IPS-18c (cell line): ENCODE results near the gene NEK9.

Experiments
- H3K4me3 ChIP-seq: 2 replicates; pipeline ENCODE4 v1.7.0; 2013; ENCODE audit warnings: low read depth, mild to moderate bottlenecking, low read length, moderate library complexity; ENCODE audit not compliant: insufficient read depth
- H3K9me3 ChIP-seq: one replicate; pipeline ENCODE4 v1.6.1; 2013; ENCODE audit warnings: mild to moderate bottlenecking, low read length, moderate library complexity; ENCODE audit not compliant: control insufficient read depth, insufficient read depth

NEK9 gene

DNA sequence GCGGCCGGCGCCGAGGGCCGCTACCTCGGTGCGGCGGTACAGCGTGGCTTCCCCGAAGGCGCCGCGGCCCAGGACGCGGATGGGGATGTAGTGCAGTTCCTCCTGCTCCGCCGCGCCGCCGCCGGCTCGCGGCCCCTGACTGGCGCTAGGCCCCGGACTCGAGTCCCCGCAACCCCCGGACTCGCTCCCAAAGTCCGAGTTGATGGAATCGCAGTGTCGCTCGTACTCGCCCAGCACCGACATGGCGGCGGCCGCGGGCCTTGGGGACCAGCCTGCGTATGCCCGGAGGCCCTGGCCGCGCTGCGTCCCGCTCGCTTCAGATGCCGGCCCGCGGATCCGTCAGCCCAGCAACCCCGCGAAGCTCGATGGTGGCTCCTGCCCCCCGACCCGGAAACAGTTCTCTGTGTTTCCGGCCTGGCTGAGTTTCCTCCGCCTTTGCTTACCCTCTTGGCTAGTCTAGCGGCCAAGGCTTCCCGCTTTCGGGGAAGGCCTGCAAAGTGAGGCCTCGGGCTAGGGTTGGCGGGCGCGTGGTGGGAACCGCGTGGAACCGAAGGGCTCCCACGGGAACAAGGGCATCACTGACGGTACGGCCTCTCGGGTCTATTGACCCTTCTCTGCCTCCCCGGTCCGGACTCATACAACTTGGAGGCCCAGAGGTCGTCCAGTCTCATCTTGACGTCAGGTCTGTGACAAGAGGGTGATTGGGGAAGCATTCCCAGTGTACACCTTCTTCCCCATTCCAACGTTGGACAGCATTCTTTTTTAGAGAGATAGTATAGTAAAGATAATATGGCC lies at the start of gene NEK9:
Gene NEK9, minus strand, starts transcription at position 370 of the 795 bp plus-strand sequence. Its CDS starts 127 bp downstream, at position 243.
- H3K9me3 ChIP-seq = no peaks in the 10 kb centered on the region
- H3K4me3 ChIP-seq = peak within 1 kb of the TSS; percentile 82

DNA sequence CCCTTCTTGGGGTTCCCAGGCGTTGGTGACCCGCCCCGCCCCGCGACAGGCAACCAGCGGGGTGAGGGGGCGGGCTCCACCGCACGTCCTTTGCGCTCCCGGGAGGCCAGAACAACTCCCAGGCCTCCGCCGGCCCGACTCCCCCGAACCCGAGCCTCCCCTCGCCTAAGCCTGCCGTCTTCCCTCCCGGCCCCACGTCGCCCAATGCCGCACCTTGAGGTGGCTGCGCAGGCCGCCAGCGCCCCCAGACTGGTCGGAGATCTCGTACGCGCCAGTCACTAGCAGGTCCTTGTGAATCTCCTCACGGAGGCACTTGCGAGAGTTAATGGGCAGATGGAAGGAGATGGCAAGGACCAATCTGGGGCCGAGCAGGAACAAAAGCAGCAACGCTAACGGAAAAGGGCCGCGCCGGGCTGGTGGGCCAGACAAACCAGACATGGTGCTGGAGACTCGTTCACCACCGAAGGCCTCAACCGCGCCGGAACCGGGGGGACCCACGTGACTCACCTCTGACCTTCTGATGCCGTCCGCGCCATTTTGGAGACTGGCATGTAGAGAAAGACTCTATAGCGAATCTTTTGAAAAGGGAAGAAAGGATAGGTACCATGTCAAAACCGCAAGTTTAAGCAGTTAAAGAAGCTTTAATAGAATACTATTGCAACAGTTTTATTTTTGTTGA lies 49.4 kb upstream of the NEK9 start, which contains the start of gene TMED10:
Gene TMED10, minus strand, starts transcription at position 471 of the 679 bp plus-strand sequence. Its CDS starts 33 bp downstream, at position 438.
- no peaks in the 10 kb centered on the region for H3K9me3 ChIP-seq
- H3K4me3 ChIP-seq = peak within 1 kb of the TSS; percentile 74

DNA sequence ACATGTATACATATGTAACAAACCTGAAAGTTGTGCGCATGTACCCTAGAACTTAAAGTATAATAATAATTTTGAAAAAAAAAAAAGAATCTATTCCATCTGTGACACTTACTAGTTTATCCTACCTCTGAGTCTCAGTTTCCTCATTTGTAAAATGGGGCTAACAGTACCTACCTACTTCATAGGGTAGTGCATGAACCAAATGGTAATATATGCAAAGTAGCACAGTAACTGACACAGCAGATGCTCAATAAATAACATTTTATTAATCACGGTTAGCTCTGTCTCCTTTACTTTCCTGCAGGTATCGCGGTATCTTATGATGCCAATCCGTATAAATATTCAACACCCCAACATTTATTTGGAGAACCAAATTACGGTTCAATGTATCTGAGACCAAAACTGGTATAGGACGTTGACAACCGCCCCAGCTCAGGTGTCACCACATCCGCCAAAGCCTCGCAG lies 48.9 kb upstream of the NEK9 start:
- Histone ChIP-seq H3K9me3 (no peaks in the 10 kb centered on the region), H3K4me3 (peak overlapping the region; percentile 74)

DNA sequence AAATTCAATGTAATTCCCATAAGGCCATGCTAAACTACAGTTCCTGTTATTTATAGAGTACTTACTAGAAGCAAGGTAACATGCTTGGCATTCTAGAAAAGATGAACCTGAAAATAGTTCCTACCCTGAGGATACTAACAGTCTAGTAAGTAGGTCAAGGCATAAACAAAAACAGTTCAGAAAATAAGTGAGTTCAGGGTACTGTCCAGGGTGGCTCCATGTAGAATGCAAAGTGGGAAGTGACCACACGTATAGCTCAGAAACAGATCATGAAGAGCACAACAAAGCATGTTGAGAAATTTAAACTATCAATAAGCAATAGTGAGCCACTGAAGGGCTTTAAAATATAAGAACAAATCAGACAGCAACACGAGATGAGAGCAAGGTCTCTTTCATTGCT lies 47.2 kb upstream of the NEK9 start:
- Histone ChIP-seq H3K4me3 (no peak overlapping the region), H3K9me3 (no peaks in the 10 kb centered on the region)

DNA sequence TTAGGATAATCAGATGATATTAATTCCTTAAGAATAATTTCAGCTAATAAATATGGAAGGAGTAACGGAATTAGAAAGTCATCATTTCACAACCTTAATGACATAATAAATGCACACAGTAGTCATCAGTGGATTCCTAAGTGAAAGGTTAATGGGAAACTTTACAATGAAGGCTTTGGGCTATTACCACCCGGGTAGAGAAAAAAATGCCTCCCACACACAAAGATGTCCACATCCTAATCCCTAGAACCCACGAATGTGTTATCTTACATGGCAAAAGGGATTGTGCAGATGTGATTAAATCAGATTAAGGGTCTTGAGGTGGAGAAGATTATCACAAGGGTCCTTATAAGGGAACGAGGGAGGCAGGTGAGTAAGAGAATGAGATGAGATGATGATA lies 43.9 kb upstream of the NEK9 start:
- Histone ChIP-seq H3K9me3 (no peaks in the 10 kb centered on the region), H3K4me3 (no peak overlapping the region)

DNA sequence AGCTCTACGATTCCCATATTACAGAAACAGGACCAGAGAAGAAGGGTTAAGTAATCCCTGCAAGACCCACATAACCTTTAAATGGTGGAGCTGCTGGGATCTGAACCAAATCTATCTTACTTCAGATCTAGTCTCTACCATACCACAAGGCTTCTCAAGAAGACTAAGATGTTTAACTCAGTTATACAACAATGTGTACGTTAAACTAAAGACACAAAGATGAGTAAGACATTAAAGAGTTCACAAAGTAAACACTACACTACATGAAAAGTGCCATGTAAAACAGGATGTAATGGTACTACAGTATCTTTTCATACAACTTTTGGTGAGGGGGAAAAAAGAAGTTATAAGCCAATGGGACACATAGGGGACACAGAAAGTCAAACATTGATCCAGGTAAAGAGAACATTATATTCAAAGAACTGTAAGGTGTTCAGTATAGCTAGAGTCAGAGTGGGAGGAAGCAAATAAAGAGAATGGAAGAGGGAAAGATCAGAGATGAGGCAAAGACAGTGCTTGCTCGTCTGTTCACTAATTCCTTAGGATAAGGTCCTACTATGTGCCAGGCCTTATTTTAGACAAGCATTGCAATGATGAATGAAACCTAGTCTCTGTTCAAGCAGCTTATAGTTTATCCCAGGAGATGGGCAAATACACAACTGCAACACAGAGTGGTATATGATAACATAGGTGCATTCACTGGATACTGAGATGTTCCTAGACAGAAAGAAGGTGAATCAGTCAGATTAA lies 41.9 kb upstream of the NEK9 start:
- Histone ChIP-seq H3K4me3 (no peak overlapping the region), H3K9me3 (no peaks in the 10 kb centered on the region)

DNA sequence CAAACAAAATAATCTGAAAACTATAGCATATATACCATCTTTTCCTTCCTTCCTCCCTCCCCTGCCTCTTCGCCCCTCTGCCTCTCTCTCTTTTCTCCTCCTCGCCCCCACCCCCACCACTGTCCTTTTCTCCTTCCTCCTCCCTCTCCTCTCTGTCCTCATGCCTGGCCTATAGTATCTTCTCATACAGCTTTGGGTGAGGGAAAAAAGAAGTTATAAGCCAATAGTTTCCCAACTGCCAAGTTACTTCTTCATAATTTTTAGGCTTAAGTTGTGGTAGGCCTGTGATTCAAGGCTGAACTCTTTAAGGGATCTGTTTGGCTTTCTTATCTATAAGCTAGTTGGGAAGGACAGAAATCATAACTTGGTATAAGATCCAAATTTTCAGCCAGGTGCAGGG lies 40.5 kb upstream of the NEK9 start:
- Histone ChIP-seq H3K4me3 (no peak overlapping the region), H3K9me3 (no peaks in the 10 kb centered on the region)

DNA sequence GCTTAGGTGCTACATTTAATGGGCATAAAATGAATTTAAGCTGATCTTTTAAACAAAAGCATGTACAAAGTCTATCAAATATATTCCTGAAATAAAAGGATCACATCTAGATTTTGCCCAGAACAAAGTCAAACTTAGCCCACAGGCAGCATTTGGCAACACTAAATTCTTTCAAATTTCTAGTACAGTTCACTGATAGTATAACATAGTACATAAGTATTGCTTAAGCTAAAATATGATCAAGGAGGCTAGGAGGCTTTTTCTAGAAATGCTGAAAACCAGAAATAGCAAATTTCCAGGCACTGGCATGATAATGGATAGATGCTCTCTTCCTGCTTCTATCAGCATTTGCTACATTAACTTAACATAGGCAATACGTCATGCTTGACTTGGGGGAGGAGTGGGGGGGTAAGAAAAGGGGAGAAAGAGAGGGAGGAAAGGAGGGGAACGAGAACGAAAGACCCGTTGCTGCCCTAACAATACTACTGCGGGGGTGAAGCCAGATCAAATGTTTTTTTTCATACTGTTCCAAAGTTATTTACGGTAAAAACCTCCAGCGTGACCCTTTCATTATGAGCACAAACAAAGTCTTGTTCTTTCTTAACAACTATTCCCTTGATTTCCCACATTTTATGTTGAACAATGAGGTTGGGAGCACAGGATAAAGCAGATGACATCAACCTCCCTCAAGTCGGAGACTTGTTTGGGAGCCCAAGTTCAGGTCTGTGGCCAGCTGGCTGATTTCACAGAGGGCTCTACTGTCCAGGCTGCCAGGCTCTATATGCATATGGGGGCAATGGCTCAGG lies 38.9 kb upstream of the NEK9 start:
- H3K9me3 ChIP-seq = no peaks in the 10 kb centered on the region
- no peak overlapping the region for H3K4me3 ChIP-seq

DNA sequence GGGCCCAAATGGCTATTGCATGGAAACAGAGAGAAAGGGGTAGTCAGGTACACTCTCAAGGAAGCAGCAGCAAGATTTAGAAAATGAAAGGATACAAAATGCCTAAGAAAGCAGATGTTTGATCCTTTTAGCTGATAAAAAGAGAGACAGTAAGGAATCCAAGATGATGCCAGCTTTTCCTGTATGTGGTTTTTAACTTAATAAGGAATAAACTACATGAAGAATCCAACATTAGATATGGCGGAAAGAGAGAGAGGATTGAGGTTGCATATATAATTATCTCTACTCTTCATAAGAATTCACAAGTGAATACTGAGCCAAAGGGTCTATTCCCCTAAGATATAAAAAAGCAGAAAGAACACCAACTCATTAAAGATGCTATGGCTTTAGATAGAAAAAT lies 38.0 kb upstream of the NEK9 start:
- Histone ChIP-seq H3K4me3 (no peak overlapping the region), H3K9me3 (no peaks in the 10 kb centered on the region)

DNA sequence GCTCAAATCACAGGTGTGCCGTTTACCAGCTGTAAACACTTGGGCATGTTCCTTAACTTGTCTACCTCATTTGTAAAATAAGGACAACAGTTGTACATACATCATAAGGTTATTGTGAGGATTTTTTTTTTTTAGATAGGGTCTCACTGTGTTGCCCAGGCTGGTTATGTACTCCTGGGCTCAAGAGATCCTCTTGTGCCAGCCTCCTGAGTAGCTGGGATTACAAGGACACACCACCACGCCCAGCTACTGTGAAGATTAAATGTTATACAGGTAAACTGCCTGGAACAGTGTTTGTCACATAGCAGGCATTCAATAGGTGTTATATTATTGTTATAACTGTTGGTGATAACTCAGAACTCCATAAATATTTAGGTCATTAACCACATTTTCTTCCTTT lies 36.8 kb upstream of the NEK9 start:
- Histone ChIP-seq H3K9me3 (no peaks in the 10 kb centered on the region), H3K4me3 (no peak overlapping the region)

DNA sequence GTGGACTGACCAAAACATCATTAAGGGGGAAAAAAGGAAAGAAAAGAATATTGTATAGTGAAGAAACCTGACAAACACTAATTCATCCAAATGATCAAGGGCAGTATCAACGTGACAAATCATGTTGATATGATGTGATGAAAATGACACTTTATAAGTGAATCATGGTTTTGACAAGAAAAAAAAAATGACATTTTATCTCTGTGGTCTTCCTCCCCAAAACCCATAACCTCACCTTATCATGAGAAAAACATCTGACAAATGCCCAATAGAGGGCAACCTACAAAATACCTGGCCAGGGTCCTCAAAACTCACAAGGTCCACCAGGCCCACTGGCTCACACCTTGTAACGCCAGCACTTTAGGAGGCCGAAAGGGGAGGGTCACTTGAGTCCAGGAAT lies 35.8 kb upstream of the NEK9 start:
- no peak overlapping the region for H3K4me3 ChIP-seq
- H3K9me3 ChIP-seq = no peaks in the 10 kb centered on the region

DNA sequence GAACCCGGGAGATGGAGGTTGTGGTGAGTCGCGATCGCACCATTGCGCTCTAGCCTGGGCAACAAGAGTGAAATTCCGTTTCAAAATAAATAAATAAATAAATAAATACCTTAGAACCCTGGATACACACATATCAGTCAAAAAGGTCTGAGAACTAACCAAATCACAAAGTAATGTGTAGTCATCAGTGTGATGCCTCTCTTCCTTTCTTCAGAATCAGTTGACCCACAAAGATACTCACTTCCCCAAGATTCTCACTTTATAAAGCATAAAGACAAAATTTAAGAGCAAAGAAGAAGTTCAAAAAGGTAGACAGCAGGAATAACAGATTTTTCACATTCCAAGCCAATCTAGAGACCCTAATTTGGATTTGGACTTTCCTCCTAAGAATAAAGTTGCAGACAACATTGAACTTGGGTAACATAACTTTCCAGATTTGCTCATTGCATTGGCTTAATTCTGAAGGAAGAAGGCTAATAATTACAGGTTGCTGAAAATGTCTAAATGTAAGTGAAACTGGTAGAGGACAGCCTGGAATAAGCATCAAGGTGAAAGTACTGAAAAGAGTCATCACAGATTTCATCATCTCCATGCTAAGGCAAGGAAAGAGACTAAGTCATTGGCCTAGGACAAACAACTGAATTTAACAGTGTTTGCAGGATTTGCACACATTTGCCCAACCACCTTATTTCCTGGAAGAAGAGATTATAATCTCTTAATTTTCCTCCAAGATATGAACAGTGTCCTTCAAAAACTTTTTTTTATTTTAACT lies 32.2 kb upstream of the NEK9 start:
- H3K4me3 ChIP-seq = no peak overlapping the region
- H3K9me3 ChIP-seq = no peaks in the 10 kb centered on the region

DNA sequence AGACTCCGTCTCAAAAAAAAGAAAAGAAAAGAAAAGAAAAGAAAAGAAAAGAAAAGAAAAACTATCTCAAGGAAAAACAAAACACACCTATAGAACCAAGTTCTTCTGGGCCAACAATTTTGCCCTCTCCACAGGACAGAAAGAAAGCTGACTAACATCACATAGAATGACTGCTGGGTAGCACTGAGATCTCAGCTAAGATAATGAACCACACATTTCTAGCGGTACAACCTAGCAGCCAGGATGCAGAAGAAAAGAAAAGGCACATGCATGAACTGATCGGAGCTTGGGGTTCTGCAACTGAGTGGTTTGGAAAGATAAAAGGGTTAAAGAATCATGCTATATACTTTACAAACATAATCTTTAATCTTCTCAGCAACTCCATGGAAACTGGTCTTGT lies 30.1 kb upstream of the NEK9 start:
- no peak overlapping the region for H3K4me3 ChIP-seq
- H3K9me3 ChIP-seq = no peaks in the 10 kb centered on the region

DNA sequence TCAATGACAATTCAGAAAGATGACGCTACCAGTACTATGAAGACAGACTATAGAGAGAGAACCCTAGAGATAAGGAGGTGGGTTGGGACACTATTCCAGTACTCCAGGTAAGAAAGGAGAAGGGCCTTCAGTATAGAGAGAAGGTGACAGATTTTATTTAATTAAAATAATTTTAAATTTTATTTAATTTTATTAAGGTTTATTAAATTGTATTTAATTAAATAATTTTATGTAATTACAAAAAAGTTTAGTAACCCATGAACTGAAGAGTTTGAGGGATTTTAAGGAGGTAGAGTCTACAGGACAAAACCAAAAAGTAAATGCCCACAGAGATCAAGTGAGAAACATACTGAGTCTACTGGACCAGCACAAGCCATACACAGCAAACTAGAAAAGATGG lies 29.3 kb upstream of the NEK9 start:
- H3K9me3 ChIP-seq = no peaks in the 10 kb centered on the region

DNA sequence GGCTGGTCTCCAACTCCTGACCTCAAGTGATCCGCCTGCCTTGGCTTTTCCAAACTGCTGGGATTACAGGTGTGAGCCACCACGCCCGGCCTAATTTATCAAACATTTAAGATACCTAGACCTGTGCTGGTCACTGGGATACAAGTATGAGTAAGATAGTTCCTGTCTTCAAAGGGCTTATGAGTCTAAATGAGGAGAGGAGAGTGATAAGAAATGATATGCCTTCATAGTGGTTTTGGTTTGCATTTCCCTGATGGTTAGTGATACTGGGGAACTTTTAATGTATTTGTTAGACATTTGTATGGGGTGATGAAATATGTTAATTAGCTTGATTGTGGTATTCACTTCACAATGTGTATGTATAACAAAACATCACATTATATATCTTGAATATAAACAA lies 28.3 kb upstream of the NEK9 start:
- H3K4me3 ChIP-seq = no peak overlapping the region
- no peaks in the 10 kb centered on the region for H3K9me3 ChIP-seq

More for the DNA sequence above, 29.3 kb upstream of the NEK9 start:
- H3K4me3 ChIP-seq = no peak overlapping the region

DNA sequence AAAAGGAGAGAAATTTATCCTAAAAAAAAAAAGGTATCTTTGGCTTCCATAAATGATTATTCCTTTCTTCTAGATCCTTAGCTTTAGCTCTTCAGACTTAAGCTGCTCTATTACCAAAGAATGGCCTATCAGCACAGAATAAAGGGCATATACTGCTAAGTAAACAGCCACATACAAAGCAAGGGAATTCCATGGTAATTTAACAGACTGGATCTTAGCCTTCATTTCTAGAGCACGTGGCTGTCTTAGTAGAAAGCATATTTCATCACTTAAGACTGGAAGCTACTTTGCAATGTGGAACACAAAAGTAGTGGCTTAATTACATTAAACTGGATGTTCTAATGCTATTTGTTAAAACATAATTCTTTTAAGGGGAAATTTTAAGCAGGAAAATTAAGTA lies 26.4 kb upstream of the NEK9 start:
- Histone ChIP-seq H3K9me3 (no peaks in the 10 kb centered on the region), H3K4me3 (no peak overlapping the region)
